ENCODE measurements around the gene DNTT.

DNA sequence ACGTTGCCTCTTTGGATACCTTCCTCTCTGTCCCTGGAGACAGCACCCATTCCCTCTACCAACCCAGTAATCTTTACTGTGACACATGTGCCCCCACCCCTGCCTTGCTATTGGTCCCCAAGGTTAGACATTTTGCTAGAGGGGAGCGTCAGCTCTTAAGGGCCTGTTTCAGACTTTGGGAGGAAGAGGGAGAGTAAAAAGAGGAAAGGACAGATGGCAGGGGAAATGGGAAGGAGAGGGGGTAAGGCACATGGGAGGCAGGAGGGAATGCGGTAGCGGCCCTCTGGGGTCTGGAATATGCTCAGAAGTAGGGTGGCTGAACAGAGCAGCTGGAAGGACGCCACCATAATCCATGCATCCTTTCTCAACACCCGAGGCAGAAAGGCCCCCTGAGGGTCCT lies 45.1 kb upstream of the DNTT start:
- TF ChIP-seq, protein P1, sequence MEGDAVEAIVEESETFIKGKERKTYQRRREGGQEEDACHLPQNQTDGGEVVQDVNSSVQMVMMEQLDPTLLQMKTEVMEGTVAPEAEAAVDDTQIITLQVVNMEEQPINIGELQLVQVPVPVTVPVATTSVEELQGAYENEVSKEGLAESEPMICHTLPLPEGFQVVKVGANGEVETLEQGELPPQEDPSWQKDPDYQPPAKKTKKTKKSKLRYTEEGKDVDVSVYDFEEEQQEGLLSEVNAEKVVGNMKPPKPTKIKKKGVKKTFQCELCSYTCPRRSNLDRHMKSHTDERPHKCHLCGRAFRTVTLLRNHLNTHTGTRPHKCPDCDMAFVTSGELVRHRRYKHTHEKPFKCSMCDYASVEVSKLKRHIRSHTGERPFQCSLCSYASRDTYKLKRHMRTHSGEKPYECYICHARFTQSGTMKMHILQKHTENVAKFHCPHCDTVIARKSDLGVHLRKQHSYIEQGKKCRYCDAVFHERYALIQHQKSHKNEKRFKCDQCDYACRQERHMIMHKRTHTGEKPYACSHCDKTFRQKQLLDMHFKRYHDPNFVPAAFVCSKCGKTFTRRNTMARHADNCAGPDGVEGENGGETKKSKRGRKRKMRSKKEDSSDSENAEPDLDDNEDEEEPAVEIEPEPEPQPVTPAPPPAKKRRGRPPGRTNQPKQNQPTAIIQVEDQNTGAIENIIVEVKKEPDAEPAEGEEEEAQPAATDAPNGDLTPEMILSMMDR (IDR thresholded peaks at IDR 0.05; ENCODE audit: insufficient read depth, low read length, poor library complexity, severe bottlenecking), result no peak
- no peak for TF ChIP-seq EZH2phosphoT487 (conservative IDR thresholded peaks at IDR 0.05; ENCODE audit: low read length)
